Pons (tissue), 1 donor: ENCODE results near the gene VGLL1.

ENCODE experiments used
- DNase-seq: peaks from one replicate; pipeline ENCODE4 v3.0.0-alpha.2; 2016; ENCODE audit warnings: low spot score

Gene VGLL1

GRCh38 chrX:136531951-136532350, at the start of gene VGLL1:
Gene VGLL1, plus strand, starts transcription at chrX:136532215. Its CDS starts 3,806 bp downstream, at chrX:136536021.
- no peak for DNase-seq

GRCh38 chrX:136487647-136488046, 44.4 kb upstream of the VGLL1 start, which contains the start of gene BRS3:
Gene BRS3, plus strand, starts transcription at chrX:136487947. Its CDS starts 168 bp downstream, at chrX:136488115.
- DNase-seq: no peak

GRCh38 chrX:136488706-136489105, 43.3 kb upstream of the VGLL1 start:
- DNase-seq: no peak

GRCh38 chrX:136491832-136492231, 40.2 kb upstream of the VGLL1 start:
- no peak for DNase-seq

- DNase-seq: no peak
Observed at GRCh38 chrX:136493011-136493410, 39.0 kb upstream of the VGLL1 start.

- DNase-seq: no peak
Observed at GRCh38 chrX:136495043-136495442, 37.0 kb upstream of the VGLL1 start.

GRCh38 chrX:136496186-136496763, 35.7 kb upstream of the VGLL1 start:
- no peak for DNase-seq

GRCh38 chrX:136496764-136497555, 35.1 kb upstream of the VGLL1 start:
- DNase-seq: peak; percentile 69

GRCh38 chrX:136497556-136498052, 34.4 kb upstream of the VGLL1 start, which contains the start of gene HTATSF1:
Gene HTATSF1, plus strand, starts transcription at chrX:136497592. Its CDS starts 93 bp downstream, at chrX:136497685.
- DNase-seq: no peak

- no peak for DNase-seq
Observed at GRCh38 chrX:136519069-136519468, 12.9 kb upstream of the VGLL1 start.

- no peak for DNase-seq
Observed at GRCh38 chrX:136523770-136524169, 8.2 kb upstream of the VGLL1 start.

GRCh38 chrX:136525738-136526606, 6.0 kb upstream of the VGLL1 start:
- peak; percentile 64 for DNase-seq

GRCh38 chrX:136528645-136529315, 3.2 kb upstream of the VGLL1 start:
- DNase-seq: no peak

GRCh38 chrX:136529795-136530194, 2.2 kb upstream of the VGLL1 start:
- DNase-seq: no peak

- no peak for DNase-seq
Observed at GRCh38 chrX:136534131-136534530, 2.1 kb downstream of the VGLL1 start.

GRCh38 chrX:136538811-136539210, 6.8 kb downstream of the VGLL1 start:
- no peak for DNase-seq

GRCh38 chrX:136540226-136540625, 8.2 kb downstream of the VGLL1 start:
- no peak for DNase-seq

- no peak for DNase-seq
Observed at GRCh38 chrX:136541294-136541693, 9.3 kb downstream of the VGLL1 start.

GRCh38 chrX:136542281-136542680, 10.3 kb downstream of the VGLL1 start:
- DNase-seq: no peak

- no peak for DNase-seq
Observed at GRCh38 chrX:136546371-136546781, 14.4 kb downstream of the VGLL1 start.

- DNase-seq: no peak
Observed at GRCh38 chrX:136549226-136549625, 17.2 kb downstream of the VGLL1 start.

- DNase-seq: no peak
Observed at GRCh38 chrX:136551410-136551809, 19.4 kb downstream of the VGLL1 start.
